SIG-M5 (cell line): ENCODE measurements around the gene ZNF581.

ENCODE experiments used
- DNase-seq: peaks from one replicate; lab custom pipeline; 2025; lab: John Stamatoyannopoulos, UW

ZNF581 gene

DNA sequence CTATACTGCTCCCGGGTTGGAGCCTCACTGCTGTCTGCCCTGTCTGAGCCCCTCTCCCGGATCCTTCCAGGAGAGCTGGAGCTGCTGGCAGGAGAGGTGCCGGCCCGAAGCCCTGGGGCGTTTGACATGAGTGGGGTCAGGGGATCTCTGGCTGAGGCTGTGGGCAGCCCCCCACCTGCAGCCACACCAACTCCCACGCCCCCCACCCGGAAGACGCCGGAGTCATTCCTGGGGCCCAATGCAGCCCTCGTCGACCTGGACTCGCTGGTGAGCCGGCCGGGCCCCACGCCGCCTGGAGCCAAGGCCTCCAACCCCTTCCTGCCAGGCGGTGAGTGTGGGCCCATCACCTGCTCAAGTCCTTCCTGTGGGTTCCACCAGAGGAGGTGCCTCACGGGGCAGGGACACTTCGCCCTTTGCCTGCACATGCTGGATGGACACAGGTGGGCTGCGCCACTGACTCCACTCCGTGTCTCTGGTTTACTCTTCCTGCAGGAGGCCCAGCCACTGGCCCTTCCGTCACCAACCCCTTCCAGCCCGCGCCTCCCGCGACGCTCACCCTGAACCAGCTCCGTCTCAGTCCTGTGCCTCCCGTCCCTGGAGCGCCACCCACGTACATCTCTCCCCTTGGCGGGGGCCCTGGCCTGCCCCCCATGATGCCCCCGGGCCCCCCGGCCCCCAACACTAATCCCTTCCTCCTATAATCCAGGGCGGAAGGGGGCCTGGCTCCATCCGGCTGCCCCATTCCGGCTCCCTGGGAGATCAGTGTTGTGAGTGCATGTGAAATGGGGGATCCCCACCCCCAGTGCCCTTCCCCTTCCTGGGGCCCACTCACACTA is 51.4 kb downstream of the ZNF581 start:
- no peak for DNase-seq
